Measurements from ENCODE around the gene RAD1. TPM values are rescaled to one million over a fixed set of nuclear protein-coding genes. Genes with fewer than 3 reads are reported as not detected.
"Not testable (repeated sequence)": the region's sequence is repeated elsewhere in the genome, so short reads cannot be mapped to it uniquely, and the experiment has no call there.

Gene RAD1, protein sequence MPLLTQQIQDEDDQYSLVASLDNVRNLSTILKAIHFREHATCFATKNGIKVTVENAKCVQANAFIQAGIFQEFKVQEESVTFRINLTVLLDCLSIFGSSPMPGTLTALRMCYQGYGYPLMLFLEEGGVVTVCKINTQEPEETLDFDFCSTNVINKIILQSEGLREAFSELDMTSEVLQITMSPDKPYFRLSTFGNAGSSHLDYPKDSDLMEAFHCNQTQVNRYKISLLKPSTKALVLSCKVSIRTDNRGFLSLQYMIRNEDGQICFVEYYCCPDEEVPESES
- 24.3 TPM for total RNA-seq

DNA sequence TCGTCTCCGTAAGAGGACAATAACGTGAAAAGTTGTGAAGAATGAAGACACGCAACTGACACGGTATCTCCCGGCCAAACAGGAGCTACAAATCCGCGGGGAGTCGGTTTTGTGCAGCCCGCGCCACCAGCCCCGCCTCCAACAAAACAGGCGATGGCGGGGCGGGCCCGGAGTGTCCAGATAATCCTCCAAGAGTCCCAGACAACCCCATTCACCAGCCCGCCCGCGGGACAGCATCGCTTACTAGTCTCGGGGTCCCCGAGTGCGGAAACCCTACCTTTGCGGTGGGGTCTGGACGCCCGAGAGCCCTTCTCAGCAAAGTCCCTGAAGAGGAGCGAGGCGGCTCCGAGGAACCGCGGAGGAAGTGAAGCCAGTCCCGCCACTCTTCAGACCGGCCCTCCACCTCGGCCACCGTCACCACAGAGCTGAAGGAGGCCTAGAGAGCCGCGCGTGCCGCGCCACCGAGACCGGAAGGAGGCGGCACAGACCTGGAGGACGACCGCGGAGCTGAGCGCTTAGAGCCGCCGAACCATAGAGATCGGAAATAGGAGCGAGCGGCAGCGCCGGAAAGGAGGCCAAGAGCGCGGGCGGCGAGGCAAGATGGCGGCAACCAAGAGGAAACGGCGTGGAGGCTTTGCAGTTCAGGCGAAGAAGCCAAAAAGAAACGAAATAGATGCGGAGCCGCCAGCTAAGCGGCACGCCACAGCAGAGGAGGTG is at the start of gene RAD1, which contains the start of gene BRIX1:
RAD1 (minus strand) TSS at position 366 of the 717 bp plus-strand sequence. CDS start 612 bp downstream, outside the sequence.
BRIX1 (plus strand) TSS at position 573 of the 717 bp plus-strand sequence; CDS start at position 601, 28 bp downstream.
- peak; percentile 99 for DNase-seq

- DNase-seq, result no peak
Observed at GRCh38 chr5:34959323-34959722, 44.0 kb upstream of the RAD1 start.

DNA sequence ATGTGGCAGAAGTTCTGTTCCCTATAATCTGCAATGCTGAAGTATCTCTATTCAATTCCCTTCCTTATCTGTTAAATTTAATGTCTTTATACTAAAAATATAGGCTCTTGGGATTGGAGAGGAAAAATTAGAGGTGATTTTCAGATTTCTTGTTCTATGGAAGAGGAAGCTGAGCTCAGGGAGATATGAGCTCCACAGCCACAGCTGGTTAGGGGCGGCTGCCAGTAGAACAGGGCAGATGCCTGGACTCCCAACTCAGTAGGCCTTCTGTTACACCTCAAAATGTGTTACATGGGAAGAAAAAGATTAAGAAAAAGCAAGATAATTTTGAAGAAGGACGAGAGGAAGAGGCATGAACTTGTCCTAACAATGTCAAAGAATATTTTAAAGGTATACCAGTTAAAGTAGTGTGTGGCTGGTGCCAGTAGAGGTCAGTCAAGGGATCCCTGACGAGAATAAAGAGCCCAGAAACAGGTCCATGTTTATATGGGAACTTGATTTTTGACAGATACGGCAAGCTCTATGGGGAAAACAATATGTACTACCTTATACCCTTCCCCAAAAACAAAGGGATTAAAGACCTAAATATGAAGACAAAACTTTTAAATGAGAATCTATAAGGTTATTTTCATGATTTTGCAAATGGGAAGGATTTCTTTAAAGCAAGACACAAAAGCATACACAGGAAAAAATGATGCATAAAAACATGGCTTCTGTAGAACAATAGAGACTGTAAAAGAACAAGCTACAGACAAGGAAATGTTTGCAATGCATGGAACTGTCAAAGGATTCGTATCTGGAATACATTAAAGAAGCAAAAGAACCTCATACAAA is 42.8 kb upstream of the RAD1 start:
- DNase-seq, result peak; percentile 59

- DNase-seq, result no peak
Observed at GRCh38 chr5:34957321-34957720, 42.0 kb upstream of the RAD1 start.

DNA sequence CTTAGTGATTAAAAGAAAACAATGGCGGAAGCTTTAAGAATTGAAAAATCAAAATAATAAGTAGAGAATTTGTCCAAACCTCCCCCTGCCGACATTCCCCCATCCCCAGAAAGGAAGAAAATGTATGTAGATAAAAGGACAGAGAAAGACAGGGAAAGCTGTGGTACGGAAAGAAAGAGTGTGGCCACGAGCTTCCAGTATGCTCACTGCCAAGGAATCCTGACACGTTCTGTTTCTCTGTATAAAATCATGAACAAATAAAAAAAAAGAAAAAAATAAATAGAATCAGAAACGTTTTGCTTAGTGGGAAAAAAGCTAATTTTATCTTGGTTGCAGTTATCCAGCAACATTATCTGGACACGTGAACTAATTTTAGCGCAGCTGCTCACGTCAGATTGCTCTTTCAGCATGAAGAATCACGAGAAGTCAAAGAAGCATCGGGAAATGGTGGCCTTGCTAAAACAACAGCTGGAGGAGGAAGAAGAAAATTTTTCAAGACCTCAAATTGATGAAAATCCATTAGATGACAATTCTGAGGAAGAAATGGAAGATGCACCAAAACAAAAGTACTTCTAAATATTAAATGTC is 29.2 kb upstream of the RAD1 start:
- no peak for DNase-seq

DNA sequence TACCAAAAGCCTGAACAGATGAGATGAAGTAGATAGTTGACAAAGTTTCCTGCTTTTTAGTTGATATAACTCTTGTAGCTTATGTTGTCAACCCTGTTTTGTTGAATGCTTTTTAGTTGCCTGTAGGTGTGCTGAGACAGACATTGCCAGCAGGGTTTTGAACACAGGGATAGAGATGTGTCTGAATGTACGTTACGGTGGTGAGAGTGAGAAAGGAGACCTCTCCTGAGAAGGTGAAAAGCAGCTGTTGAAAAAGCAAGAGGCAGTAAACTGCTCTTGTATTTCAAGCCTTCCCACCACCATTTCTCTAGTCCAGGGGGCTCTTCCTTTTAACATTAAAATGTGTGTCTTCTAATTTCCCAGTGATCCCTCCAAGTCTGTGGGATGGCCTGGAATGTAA is 28.7 kb upstream of the RAD1 start:
- no peak for DNase-seq

GRCh38 chr5:34941936-34942335 is 26.6 kb upstream of the RAD1 start:
- DNase-seq, result no peak

- DNase-seq, result no peak
Observed at GRCh38 chr5:34932947-34933346, 17.6 kb upstream of the RAD1 start.

GRCh38 chr5:34930870-34931269 is 15.6 kb upstream of the RAD1 start:
- no peak for DNase-seq

- no peak for DNase-seq
Observed at GRCh38 chr5:34930462-34930844, 15.1 kb upstream of the RAD1 start.

- peak; percentile 93 for DNase-seq
Observed at GRCh38 chr5:34929720-34930461, 14.6 kb upstream of the RAD1 start.

GRCh38 chr5:34929134-34929719 is 13.9 kb upstream of the RAD1 start, which contains the start of gene DNAJC21:
Gene DNAJC21, plus strand, starts transcription at chr5:34929559. Its CDS starts 261 bp downstream, at chr5:34929820.
- peak; percentile 99 for DNase-seq

DNA sequence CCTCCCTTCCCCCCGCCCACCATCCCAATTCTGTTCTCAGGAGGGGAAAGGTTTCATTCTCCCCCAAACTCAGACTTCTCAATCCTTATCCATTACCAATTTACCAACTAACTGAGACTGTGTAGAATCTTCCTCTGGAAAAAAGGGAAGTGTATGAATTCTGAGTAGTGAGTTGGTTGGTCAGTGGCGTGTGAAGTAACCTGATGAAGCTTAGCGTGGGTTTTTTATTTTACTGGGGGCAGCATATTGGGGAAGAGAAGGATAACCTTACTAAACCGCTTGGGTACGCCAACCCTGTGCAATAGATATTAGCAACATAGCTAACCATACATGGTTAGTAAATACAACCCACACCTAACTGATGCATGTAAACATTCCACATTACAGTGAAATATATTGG is 13.0 kb upstream of the RAD1 start:
- no peak for DNase-seq

- no peak for DNase-seq
Observed at GRCh38 chr5:34927785-34928184, 12.5 kb upstream of the RAD1 start.

- no peak for DNase-seq
Observed at GRCh38 chr5:34926318-34926888, 11.1 kb upstream of the RAD1 start.

- no peak for DNase-seq
Observed at GRCh38 chr5:34924462-34924765, 9.1 kb upstream of the RAD1 start.

- DNase-seq, result no peak
Observed at GRCh38 chr5:34923694-34924461, 8.6 kb upstream of the RAD1 start.

DNA sequence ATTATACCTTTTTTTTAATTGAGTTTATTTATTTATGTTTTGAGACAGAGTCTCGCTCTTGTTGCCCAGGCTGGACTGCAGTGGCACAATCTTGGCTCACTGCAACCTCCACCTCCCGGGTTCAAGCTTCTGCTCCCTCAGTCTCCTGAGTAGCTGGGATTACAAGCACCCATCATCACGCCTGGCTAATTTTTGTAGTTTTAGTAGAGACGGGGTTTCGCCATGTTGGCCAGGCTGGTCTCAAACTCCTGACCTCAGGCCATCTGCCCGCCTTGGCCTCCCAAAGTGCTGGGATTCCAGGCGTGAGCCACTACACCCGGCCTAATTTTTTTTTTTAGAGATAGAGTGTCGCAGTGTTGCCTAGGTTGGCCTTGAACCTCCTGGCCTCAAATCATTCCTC is 8.0 kb upstream of the RAD1 start:
- not testable (repeated sequence) for DNase-seq

DNA sequence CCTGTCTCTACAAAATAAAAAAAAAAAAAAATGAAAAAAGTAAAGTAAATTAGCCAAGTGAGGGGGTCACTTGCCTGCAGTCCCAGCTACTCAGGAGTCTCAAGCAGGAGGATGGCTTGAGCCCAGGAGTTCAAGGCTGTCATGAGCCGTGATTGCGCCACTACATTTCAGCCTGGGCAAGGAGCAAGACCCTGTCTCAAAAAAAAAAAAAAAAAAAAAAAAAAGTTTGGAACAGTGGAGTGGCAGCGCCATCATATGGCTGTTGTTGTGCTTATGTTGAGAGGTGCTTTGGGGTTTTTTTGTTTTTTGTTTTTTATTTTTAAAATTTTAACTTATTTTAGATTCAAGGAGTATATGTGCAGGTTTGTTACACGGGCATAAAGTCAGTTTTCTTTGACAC is 3.8 kb upstream of the RAD1 start:
- DNase-seq, result no peak

- DNase-seq, result no peak
Observed at GRCh38 chr5:34918025-34918424, 2.7 kb upstream of the RAD1 start.
